Neuronal stem cell (in vitro differentiated cells): ENCODE results near the gene CNTNAP2.

Experiments
- DNase-seq: peaks from one replicate; pipeline ENCODE4 v3.0.0-alpha.2; 2013; ENCODE audit warnings: low spot score
- H2AFZ ChIP-seq: one replicate; pipeline ENCODE4 v1.6.1; 2013; ENCODE audit warnings: mild to moderate bottlenecking, low read length, inconsistent platforms
- H2AK5ac ChIP-seq: 2 replicates; pipeline ENCODE4 v1.6.1; 2013; ENCODE audit warnings: low read depth, mild to moderate bottlenecking, inconsistent platforms, low read length, moderate library complexity, mixed read lengths
- H2BK120ac ChIP-seq: 2 replicates; pipeline ENCODE4 v1.6.1; 2013; ENCODE audit warnings: low read depth, mild to moderate bottlenecking, inconsistent platforms, low read length, moderate library complexity, mixed read lengths
- H2BK12ac ChIP-seq: one replicate; pipeline ENCODE4 v1.6.1; 2013; ENCODE audit warnings: low read length, inconsistent platforms
- H2BK15ac ChIP-seq: 2 replicates; pipeline ENCODE4 v1.6.1; 2013; ENCODE audit warnings: mild to moderate bottlenecking, low read length, inconsistent platforms, mixed read lengths
- H2BK5ac ChIP-seq: one replicate; pipeline ENCODE4 v1.6.1; 2013; ENCODE audit warnings: inconsistent platforms, mild to moderate bottlenecking, low read length, moderate library complexity
- H3K14ac ChIP-seq: one replicate; pipeline ENCODE4 v1.6.1; 2013; ENCODE audit warnings: low read length, inconsistent platforms
- H3K18ac ChIP-seq: 2 replicates; pipeline ENCODE4 v1.6.1; 2013; ENCODE audit warnings: low read length, inconsistent platforms
- H3K23ac ChIP-seq: 2 replicates; pipeline ENCODE4 v1.6.1; 2013; ENCODE audit warnings: low read depth, mild to moderate bottlenecking, mixed read lengths, low read length, inconsistent platforms; ENCODE audit not compliant: poor library complexity
- H3K27ac ChIP-seq: replicated peaks from 3 replicates; pipeline ENCODE4 v1.5.1; 2013; ENCODE audit warnings: low read length, inconsistent platforms
- H3K27me3 ChIP-seq, 3 experiments: 2 replicates each; pipeline ENCODE4 v1.6.1; 2013; ENCODE audit warnings: low read length in 3 of 3, mild to moderate bottlenecking in 2 of 3, inconsistent platforms in 1 of 3, low read depth in 1 of 3, mixed read lengths in 1 of 3, moderate library complexity in 1 of 3; ENCODE audit not compliant: control insufficient read depth in 3 of 3, insufficient read depth in 3 of 3
- H3K36me3 ChIP-seq, 2 donors: replicated peaks in 1 of 2; 2 replicates each; pipeline ENCODE4 v1.6.1; 2013; ENCODE audit warnings: low read length in 2 of 2; ENCODE audit not compliant: control insufficient read depth in 2 of 2, insufficient read depth in 2 of 2
- H3K4ac ChIP-seq: 2 replicates; pipeline ENCODE4 v1.6.1; 2013; ENCODE audit warnings: inconsistent platforms, mild to moderate bottlenecking, low read length, moderate library complexity
- H3K4me1 ChIP-seq, 2 donors: 1 replicate in 1 of 2; 2 replicates in 1 of 2; pipeline ENCODE4 v1.6.1; 2013; ENCODE audit warnings: low read length in 2 of 2, low read depth in 1 of 2; ENCODE audit not compliant: control insufficient read depth in 2 of 2, insufficient read depth in 1 of 2
- H3K4me2 ChIP-seq: one replicate; pipeline ENCODE4 v1.6.1; 2013; ENCODE audit warnings: mild to moderate bottlenecking, low read length, inconsistent platforms; ENCODE audit not compliant: insufficient read depth, poor library complexity, severe bottlenecking
- H3K4me3 ChIP-seq, 2 donors: 2 replicates each; pipeline ENCODE4 v1.5.1; 2013; ENCODE audit warnings: low read length in 2 of 2, mild to moderate bottlenecking in 2 of 2, inconsistent platforms in 1 of 2, moderate library complexity in 1 of 2
- H3K79me1 ChIP-seq: one replicate; pipeline ENCODE4 v1.6.1; 2013; ENCODE audit warnings: low read depth, mild to moderate bottlenecking, inconsistent platforms, low read length, moderate library complexity
- H3K9ac ChIP-seq: one replicate; pipeline ENCODE4 v1.6.1; 2013; ENCODE audit warnings: mild to moderate bottlenecking, low read depth, low read length, inconsistent platforms; ENCODE audit not compliant: poor library complexity
- H3K9me3 ChIP-seq, 2 donors: replicated peaks in 1 of 2; 2 replicates each; pipeline versions ENCODE3 to v1.6.1; 2013; ENCODE audit warnings: low read length in 2 of 2, mild to moderate bottlenecking in 2 of 2, inconsistent platforms in 1 of 2, low read depth in 1 of 2, mixed read lengths in 1 of 2, moderate library complexity in 1 of 2; ENCODE audit not compliant: control insufficient read depth in 2 of 2, insufficient read depth in 1 of 2
- H4K8ac ChIP-seq: one replicate; pipeline ENCODE4 v1.6.1; 2013; ENCODE audit warnings: low read depth, mild to moderate bottlenecking, inconsistent platforms, low read length, moderate library complexity
- H4K91ac ChIP-seq: one replicate; pipeline ENCODE4 v1.6.1; 2013; ENCODE audit warnings: low read length, low read depth, mild to moderate bottlenecking, inconsistent platforms; ENCODE audit not compliant: poor library complexity
- WGBS, 2 donors: extraction: QIAGEN DNeasy Blood & Tissue Kit; methylation state at CpG; one replicate each; pipeline ENCODE4 v1.1.7; 2013; ENCODE audit warnings: missing lambda C conversion rate in 2 of 2, mixed read lengths in 1 of 2; ENCODE audit not compliant: insufficient read length in 2 of 2, insufficient replicate concordance in 1 of 2; ENCODE audit errors: extremely low coverage in 2 of 2; 5-methylcytosine and 5-hydroxymethylcytosine counted together

Gene CNTNAP2

DNA sequence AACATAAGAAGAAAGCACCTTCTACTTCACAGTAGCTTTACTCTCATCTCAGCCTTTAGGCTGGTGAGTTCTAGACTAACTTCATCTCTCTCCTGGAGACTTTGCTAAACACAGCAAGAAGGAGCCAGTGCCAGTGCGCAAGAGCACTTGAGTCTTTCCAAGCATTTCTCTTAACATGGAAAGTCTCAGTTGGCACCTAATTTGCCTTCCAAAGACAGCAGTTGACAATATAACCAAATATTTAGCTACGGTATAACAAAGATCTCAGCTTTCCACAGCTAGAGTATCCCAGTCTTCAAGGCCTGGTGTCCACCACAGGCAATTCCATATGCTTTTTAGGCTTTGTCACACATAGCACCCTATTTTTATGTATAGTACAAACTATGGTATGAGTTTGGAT is 1204.9 kb downstream of the CNTNAP2 start:
- H2BK5ac ChIP-seq, result no peak overlapping the region
- H4K8ac ChIP-seq, result no peak overlapping the region
- no peak overlapping the region for H3K18ac ChIP-seq
- no CpG with 5 or more reads among the region's 2 CpGs for WGBS, 2 donors
- H3K4me3 ChIP-seq, result no peak overlapping the region
- no peak overlapping the region for H4K91ac ChIP-seq
- H3K4ac ChIP-seq, result no peak overlapping the region
- H3K27me3 ChIP-seq, result no peaks in the 10 kb centered on the region
- no peak overlapping the region for H3K23ac ChIP-seq
- no peak overlapping the region for H2BK120ac ChIP-seq
- no peak overlapping the region for H2AFZ ChIP-seq
- no peak overlapping the region for H3K14ac ChIP-seq
- H3K4me1 ChIP-seq, result no peaks in the 10 kb centered on the region
- H2BK15ac ChIP-seq, result no peak overlapping the region
- H3K79me1 ChIP-seq, result no peaks in the 10 kb centered on the region
- H3K9me3 ChIP-seq, result no peaks in the 10 kb centered on the region
- no peak overlapping the region for H2BK12ac ChIP-seq
- no peak for DNase-seq
- no peak overlapping the region for H2AK5ac ChIP-seq
- no peak overlapping the region for H3K27ac ChIP-seq
- H3K4me2 ChIP-seq, result no peak overlapping the region
- no peaks in the 10 kb centered on the region for H3K36me3 ChIP-seq
- no peak overlapping the region for H3K9ac ChIP-seq

DNA sequence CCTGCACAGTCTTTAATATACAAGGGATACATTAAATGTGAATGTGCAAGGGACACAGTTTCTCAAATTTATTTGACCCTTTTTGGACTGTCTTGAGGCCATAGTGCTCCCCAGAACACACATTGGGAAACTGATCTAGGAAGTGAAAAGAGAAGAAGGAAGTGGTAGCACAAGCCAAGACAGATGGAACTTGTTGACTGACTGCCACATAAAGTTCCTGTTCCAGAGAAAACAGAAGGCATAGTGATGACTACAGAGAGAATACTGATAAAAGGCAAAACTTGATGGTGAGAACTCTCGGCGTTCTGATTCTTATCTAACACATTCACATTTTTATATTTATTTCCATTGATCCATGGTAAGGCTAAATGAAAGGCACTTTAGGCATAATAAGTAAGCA is 1216.4 kb downstream of the CNTNAP2 start:
- H2BK15ac ChIP-seq, result no peak overlapping the region
- DNase-seq, result no peak
- H4K8ac ChIP-seq, result no peak overlapping the region
- H3K79me1 ChIP-seq, result peaks cover 2% of the 10 kb centered on the region
- no peak overlapping the region for H2AK5ac ChIP-seq
- no peaks in the 10 kb centered on the region for H3K36me3 ChIP-seq
- no peaks in the 10 kb centered on the region for H3K27me3 ChIP-seq
- no peaks in the 10 kb centered on the region for H3K9me3 ChIP-seq
- no peak overlapping the region for H3K4me2 ChIP-seq
- H3K23ac ChIP-seq, result no peak overlapping the region
- no CpG with 5 or more reads among the region's 2 CpGs for WGBS, 2 donors
- no peak overlapping the region for H2BK12ac ChIP-seq
- H4K91ac ChIP-seq, result no peak overlapping the region
- no peak overlapping the region for H3K18ac ChIP-seq
- H3K9ac ChIP-seq, result no peak overlapping the region
- H2BK120ac ChIP-seq, result no peak overlapping the region
- H3K4me3 ChIP-seq, result no peak overlapping the region
- no peak overlapping the region for H3K14ac ChIP-seq
- no peaks in the 10 kb centered on the region for H3K4me1 ChIP-seq
- no peak overlapping the region for H3K4ac ChIP-seq
- H3K27ac ChIP-seq, result no peak overlapping the region
- H2AFZ ChIP-seq, result no peak overlapping the region
- H2BK5ac ChIP-seq, result no peak overlapping the region

DNA sequence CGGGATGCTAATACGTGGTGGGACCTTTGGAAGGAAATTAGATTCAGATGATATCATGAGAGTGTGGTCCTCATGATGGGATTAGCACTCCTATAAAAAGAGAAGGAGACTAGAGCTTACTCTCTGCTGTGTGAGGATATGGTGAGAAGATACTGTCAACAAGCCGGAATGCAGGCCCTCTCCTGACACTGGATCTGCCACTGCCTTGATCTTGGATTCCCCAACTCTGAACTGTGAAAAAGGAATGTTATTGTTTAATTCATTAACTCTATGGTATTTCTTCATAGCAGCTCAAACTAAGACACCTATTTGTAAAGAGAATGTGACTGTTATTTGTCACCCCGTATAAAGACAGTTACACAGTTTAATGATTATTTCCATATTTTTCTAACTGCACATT is 1246.5 kb downstream of the CNTNAP2 start:
- Histone ChIP-seq H3K36me3 (no peaks in the 10 kb centered on the region), H3K27ac (no peak overlapping the region), H3K4me3 (no peak overlapping the region), H2AFZ (no peak overlapping the region), H3K18ac (no peak overlapping the region), H2BK12ac (no peak overlapping the region), H3K4ac (no peak overlapping the region), H2BK5ac (no peak overlapping the region), H3K9ac (no peak overlapping the region), H3K23ac (no peak overlapping the region), H2BK120ac (no peak overlapping the region), H3K27me3 (no peaks in the 10 kb centered on the region), H4K91ac (no peak overlapping the region), H3K4me1 (no peaks in the 10 kb centered on the region), H3K4me2 (no peak overlapping the region), H3K9me3 (peaks cover 0 to 2% of the 10 kb centered on the region in 2 donors), H2BK15ac (no peak overlapping the region), H3K14ac (no peak overlapping the region), H4K8ac (no peak overlapping the region), H2AK5ac (no peak overlapping the region), H3K79me1 (no peaks in the 10 kb centered on the region)
- DNase-seq, result no peak
- WGBS, 2 donors, result no CpG with 5 or more reads among the region's 4 CpGs

DNA sequence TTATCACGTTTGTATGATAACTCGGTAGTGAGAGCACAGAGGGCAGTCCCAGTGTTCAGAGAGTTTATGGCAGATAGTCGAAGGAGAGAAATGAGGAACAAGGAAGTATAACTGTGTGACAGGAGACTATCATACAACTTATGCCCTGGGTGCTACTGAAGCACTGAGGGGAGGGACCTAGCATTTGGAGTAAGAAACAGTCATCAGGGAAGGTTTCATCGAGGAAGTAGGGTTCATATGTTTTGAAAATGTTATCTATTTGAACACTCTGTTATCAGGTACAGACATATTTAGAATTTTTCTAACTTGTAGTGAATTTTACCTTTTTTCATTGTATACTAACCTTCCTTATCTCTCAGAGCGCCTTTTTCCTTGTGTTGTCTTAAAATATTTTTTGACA is 1259.6 kb downstream of the CNTNAP2 start:
- no peaks in the 10 kb centered on the region for H3K79me1 ChIP-seq
- no peak for DNase-seq
- no peak overlapping the region for H3K4me3 ChIP-seq
- no peak overlapping the region for H2BK120ac ChIP-seq
- H3K9ac ChIP-seq, result no peak overlapping the region
- H3K18ac ChIP-seq, result no peak overlapping the region
- no peaks in the 10 kb centered on the region for H3K27me3 ChIP-seq
- no peaks in the 10 kb centered on the region for H3K9me3 ChIP-seq
- H4K8ac ChIP-seq, result no peak overlapping the region
- no peak overlapping the region for H4K91ac ChIP-seq
- no peak overlapping the region for H3K4ac ChIP-seq
- no peak overlapping the region for H3K4me2 ChIP-seq
- WGBS, 2 donors, result no CpG with 5 or more reads among the region's 5 CpGs
- H3K4me1 ChIP-seq, result no peaks in the 10 kb centered on the region
- no peak overlapping the region for H2AFZ ChIP-seq
- no peak overlapping the region for H2BK12ac ChIP-seq
- no peak overlapping the region for H2AK5ac ChIP-seq
- H3K36me3 ChIP-seq, result no peaks in the 10 kb centered on the region
- H2BK5ac ChIP-seq, result no peak overlapping the region
- H3K23ac ChIP-seq, result no peak overlapping the region
- no peak overlapping the region for H3K27ac ChIP-seq
- no peak overlapping the region for H3K14ac ChIP-seq
- no peak overlapping the region for H2BK15ac ChIP-seq
